ENCODE results near the gene ARMH1.

Gene ARMH1

GRCh38 chr1:44674113-44675000 is at the start of gene ARMH1, which contains the start of gene TMEM53:
Gene ARMH1 (plus strand): TSS chr1:44674714. CDS start chr1:44689698, 14,984 bp downstream.
Gene TMEM53 (minus strand): TSS chr1:44674481. CDS start chr1:44674391, 90 bp downstream.
- peak; percentile 89 to 100 (median 98) for DNase-seq

DNA sequence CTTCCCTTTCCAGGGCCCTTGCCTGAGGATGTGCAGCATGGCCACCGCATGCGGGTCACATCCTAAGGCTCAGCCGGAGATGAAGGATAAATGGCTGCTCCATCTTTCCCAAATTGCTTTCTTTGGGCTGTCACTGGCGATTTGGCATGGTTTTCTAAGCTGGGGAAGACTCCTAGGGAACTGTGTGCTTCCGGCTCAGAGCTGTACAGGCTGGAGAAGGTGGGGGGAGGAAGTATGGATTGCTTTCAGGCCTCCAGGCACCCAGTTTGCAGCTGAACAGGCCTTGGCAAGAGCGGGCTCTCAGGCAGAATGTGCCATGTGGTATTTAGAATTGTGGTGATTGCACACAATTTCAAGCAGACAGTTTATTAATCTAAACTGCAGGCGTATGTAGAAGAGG is 49.2 kb upstream of the ARMH1 start:
- no peak for DNase-seq

GRCh38 chr1:44628962-44629756 is 45.4 kb upstream of the ARMH1 start:
- DNase-seq: no peak

DNA sequence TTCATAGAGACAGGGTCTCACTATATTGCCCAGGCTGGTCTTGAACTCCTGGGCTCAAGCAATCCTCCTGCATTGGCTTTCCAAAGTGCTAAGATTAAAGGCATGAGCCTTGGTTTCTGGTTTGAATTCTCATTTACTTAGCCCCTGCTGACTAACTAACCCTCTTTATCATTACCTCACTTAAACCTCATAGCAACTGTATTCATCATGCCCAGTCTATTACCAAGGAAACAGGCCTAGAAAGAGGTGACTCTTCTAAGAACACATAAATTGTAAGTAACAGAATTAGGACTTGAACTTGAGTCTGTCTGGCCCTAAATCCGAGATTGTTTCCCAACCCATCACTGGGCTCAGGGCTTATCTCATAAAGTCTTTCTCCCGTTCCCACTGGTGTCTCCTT is 44.4 kb upstream of the ARMH1 start:
- no peak for DNase-seq

GRCh38 chr1:44631333-44631646 is 43.2 kb upstream of the ARMH1 start:
- peak in 1 of 58 donors; percentile 73 for DNase-seq

GRCh38 chr1:44631647-44632539 is 42.6 kb upstream of the ARMH1 start:
- DNase-seq: peak in 57 of 58 donors; percentile 43 to 88 (median 74)

DNA sequence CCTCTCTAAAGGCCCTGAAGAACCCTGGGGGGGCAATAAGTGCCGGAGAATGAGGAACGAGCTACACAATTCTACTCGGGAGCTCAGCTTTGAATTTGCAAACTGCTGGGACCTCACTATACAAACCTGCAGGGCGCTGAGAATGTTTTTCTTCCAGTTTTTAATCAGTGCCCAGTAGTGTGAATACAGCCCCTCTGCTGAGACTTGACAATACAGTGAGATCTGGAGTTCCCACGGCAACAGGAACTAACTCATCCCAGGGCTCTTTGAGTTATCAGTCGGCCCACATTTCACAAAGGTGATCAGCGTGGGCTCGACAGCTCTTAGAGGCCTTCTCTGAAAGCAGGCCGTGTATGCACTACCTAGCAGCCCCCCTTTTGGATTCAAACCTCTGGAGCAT is 41.9 kb upstream of the ARMH1 start:
- no peak for DNase-seq

DNA sequence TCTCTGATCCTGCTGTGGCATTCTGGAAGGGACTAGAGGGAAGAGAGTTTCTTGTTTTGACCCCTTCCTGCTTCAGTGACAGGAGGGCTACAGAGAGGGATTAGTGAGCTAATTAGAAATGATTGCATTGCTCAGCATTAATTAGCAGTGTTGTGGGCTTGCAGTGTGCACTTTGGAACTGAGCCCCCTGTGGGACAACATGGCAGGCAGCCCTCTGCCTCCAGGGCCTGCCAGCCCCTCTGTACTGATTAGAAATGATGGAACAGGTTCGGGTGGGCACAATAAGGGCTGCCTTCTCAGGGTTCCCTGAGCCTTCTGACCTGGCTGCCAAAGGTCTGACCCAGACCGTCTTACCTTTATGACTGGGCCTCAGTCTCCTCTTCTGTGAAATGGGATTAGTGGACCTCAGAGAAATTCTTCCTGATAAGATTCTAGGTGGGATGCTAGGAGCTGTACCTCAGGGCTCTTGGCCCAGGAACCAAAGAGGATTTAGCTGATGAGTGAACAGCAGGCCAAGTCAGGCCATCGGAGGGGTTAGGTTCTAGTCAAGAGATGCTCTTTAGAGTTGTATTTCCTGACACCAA is 39.8 kb upstream of the ARMH1 start:
- DNase-seq: no peak

- DNase-seq: no peak
Measured at GRCh38 chr1:44635439-44635838, 39.1 kb upstream of the ARMH1 start.

DNA sequence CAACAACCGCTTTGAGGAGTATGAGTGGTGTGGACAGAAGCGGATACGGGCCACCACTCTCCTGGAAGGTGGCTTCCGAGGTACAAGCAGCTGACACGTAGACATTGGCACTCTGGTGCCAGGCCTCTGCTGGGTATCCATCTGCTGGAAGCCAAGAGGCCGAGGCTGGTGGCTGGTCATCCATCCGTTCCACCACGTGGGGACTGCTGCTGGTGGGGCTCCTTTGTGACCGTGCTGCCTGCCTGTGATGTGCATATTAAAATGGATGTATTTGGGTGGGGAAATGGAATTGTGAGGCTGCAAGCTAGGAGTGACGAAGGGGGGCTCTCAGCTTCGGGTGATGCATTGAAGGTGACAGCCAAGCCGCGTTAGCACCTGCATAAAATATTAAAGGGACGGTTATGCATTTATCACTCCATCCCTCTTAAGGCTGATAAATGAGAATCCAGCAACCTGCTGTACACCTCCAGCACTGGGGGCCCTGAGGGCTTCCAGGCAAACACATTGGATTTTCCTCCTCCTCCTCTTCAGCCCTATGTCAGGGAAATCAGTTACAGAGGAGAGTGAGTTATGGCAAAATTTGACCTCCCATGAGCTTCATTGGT is 38.3 kb upstream of the ARMH1 start:
- DNase-seq: no peak

- no peak for DNase-seq
Measured at GRCh38 chr1:44636688-44637598, 37.6 kb upstream of the ARMH1 start.

- no peak for DNase-seq
Measured at GRCh38 chr1:44637702-44638411, 36.7 kb upstream of the ARMH1 start.

GRCh38 chr1:44640200-44640853 is 34.2 kb upstream of the ARMH1 start:
- DNase-seq: peak in 1 of 58 donors; percentile 27

GRCh38 chr1:44641126-44642102 is 33.1 kb upstream of the ARMH1 start:
- peak in 1 of 58 donors; percentile 11 for DNase-seq

GRCh38 chr1:44642255-44642654 is 32.3 kb upstream of the ARMH1 start:
- DNase-seq: peak in 6 of 58 donors; percentile 10 to 40 (median 26)

DNA sequence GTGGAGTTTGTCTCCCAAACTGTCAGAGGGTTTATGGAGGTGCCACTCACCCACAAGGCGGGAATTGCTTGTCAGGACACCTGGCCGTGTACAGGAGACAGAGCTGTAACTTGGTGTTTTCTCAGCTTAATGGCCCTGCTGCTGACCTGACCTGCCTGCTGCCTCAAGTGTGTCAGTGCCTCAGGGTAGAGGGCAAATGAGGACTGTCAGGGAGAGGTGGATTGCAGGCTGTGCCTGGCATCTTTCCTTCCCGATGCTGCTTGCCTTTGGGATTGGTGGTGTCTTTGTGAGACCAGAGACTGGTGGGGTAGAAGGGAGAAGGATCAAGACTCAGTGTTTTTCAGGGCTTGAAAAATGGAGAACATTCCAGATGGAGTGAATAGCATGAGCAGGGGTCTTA is 31.6 kb upstream of the ARMH1 start:
- DNase-seq: no peak
